LHCN-M2 (cell line): ENCODE results near the gene TCP11. TPM values are rescaled to one million over a fixed set of nuclear protein-coding genes. Genes with fewer than 3 reads are reported as not detected.

Experiments
- DNase-seq: peaks from one replicate; pipeline ENCODE4 v3.0.0-alpha.2; 2012; ENCODE audit warnings: low read depth
- total RNA-seq: library from RNA; depleted of rRNA; stranded (reverse); fragments of >200 nt; gene quantifications from 2 replicates; pipeline ENCODE4 v1.2.3, GENCODE V29; 2014

TCP11 gene
- total RNA-seq, 1 experiment from 2014 or later, result 0.23 TPM

GRCh38 chr6:35093783-35094182, 47.4 kb downstream of the TCP11 start:
- no peak for DNase-seq

- DNase-seq, result no peak
Observed at GRCh38 chr6:35093118-35093445, 48.1 kb downstream of the TCP11 start.

GRCh38 chr6:35092362-35093117, 48.6 kb downstream of the TCP11 start:
- peak; percentile 53 for DNase-seq

- DNase-seq, result no peak
Observed at GRCh38 chr6:35091346-35092083, 49.6 kb downstream of the TCP11 start.

DNA sequence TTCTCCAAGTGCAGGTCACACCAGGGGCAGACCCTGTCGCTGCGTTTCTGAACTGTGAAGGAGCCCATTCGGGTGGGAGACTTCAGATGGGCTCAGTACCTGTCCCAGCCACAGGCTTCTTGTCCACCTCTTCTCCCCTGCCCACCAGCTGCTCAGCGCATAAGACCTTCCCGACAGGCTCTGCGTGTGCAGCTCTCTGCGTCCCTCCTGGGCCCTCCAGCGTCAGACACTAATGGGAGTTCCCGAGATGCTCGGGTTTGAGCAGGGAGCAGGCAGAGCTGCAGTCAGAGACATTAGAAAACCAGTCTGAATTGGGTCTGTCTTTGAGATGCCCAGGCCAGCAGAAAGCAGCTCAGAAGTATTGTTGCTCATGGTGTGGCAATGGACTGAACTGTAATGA, 50.4 kb downstream of the TCP11 start:
- DNase-seq, result no peak

GRCh38 chr6:35089935-35090505, 51.1 kb downstream of the TCP11 start:
- DNase-seq, result peak; percentile 53

GRCh38 chr6:35089216-35089934, 51.8 kb downstream of the TCP11 start:
- DNase-seq, result no peak

DNA sequence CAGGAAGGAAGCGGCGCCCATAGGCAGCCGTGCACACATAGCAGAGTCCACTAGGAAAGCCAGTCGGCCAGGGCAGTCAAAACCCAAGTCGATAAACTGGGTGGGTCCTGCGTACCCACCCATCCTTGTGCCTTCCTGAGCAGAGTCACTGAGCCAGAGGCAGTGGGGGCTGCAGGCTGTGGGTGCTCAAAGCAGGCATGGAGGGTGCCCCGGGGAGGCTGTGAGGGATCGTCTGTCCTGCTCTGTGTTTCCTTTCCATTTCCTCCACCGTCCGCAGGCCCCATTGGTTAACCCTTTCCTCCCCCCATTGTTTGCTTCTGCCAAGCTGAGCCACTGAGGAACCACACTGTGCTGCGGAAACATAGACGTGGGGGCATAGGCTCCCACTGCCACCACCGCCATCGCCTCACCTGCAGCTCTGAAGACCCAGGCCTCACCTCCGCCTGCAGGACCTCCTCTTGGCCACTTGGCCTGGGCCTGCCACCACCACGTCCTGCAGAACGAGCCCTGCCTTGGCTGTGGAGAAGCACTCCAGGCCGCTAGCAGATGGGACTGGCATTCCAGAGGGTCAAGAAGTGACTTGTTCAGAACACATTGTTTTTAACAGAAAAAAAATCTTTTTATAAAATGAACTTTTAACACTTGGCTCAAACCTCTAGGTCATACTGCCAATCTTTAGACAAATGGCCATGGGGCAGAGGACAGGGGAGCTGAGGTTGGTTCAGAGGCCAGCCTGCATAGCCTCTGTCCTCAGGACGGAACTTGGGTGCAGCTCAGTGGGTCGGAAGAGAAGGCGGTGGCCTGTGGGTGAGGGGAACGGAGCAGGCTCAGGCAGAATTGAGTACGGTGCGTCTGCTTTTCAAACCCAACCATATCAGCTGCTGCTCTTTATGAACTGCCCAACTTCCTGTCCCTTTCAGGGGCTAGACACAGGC, 52.6 kb downstream of the TCP11 start:
- DNase-seq, result no peak

DNA sequence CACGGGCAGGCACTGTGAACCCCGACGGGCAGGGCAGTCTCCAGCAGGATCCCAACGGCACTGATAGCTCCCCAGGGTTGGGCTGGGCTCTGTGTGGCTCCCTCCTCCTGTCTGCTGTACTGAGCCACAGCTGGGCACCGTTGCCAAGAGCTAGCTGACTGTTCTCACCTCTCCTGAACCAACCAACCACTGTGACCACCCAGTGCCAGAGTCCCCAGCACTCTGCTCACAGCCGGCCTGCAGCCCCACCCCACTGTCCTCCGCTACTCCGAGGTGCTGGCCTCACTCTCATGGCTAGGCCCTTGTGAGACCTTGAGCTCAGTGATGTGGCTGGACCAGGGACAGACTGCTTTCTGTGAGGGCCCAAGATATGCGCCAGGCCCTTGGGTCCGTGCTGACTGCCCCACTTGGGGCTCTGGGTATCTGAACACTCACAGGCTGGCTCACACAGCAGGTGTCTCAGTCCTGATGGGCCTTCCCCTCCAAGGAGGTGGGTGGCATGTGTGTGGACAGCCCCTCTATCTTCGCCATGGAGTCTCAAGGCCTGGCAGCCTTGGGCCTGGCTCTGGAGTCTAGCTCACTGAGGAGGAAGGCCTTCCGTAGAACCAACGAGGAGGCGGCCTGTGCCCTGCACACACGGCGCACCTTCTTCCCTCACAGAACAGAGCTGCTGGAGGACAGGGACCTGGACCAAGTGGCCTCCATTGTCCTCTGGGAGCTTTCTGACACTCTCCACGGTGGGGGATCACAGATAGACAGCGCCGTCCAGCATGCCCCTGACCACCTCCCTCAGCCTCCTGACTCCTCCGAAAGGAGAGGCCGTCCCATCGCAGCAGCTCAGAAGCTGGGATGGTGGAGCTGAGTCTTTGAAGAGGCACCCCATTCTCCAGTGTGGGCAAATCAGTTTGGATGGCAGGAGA, 53.5 kb downstream of the TCP11 start:
- no peak for DNase-seq

- no peak for DNase-seq
Observed at GRCh38 chr6:35086636-35087360, 54.3 kb downstream of the TCP11 start.

DNA sequence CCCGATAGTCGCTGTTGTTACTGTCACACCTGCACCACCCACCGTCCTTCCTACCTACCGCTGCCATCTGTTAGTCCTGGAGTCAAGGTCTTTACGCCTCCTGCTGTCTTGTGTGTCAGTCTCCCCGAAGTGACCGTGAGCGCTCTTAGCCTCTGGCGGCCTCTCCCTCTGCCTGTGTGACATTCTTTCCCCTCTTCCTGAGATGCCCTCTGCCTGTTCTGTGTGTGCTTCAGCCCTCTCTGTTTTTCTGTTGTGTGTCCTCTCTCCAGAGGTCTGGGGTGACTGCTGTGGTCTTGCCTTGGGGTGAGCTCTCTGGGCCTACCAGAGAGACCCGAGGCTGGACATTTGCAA, 54.9 kb downstream of the TCP11 start:
- no peak for DNase-seq

DNA sequence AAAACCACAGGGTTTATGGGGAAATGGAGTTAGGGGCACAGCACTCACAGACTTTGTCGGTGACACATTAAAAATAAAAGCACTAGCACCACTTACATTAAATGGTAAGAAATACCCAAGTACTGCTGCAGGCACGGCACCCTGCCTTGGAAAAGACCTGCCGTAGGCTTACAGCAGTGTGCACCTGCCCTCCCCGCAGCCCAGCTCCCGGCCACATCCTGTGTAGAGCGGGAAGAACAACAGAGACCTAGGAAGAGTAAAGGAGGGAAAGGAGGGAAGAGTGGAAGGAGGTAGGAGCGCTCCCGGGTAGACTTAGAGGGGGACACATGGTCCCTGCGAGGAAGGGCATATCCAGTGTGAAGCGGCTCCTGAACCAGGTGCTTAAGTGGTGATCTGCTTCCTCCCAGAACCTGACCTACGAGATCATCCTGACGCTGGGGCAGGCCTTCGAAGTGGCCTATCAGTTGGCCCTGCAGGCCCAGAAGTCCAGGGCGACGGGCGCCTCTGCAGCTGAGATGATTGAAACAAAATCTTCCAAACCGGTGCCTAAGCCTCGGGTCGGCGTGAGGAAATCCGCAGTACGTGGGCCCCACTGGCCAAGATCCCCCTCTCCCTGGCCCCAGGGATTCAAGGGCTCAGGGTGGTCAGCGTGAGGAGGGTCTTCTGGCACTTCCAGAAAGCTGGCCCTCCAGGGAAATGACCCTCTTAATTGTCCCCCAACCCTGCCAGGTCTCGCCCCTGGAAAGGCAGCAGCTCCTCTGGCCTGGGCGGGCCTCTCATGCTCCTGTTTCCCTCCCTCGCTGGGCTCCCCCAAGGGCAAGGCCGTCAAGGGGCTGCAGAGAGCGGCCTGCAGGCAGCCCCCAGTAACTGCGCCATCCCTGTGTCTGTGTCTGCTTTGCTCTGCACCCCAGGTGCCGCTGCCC, 55.5 kb downstream of the TCP11 start:
- DNase-seq, result no peak

DNA sequence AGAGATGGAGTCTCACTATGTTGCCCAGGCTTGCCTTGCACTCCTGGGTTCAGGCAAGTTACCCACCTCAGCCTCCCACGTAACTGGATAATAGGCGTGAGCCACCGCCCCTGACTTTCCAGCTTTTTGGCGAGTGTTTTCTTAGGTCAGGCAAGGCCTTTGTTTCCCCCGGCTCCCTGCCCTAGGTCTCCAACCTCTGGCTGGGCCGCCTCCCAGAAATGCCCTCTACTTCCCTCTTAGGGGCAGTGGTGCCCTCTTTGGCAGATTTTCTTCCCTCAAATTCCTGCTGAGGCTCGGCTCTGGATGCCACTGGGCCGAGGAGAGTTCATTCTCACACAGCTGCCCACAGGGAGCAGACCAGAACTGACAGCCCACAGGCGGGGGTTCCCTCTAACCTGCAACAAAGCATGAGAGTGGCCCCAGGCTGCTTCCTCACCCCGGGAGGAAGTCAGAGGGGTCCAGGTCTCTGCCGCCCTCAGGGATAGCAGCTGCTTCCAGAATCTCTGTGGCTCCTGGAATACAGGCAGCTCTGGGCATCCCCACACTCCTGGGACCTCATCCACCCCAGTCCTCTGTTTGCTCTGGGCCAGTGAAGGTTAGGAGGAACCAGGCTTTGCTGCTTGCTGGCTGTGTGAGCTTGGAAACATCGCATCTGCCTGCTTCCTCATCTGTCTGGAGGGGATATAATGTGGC, 56.5 kb downstream of the TCP11 start:
- DNase-seq, result no peak

DNA sequence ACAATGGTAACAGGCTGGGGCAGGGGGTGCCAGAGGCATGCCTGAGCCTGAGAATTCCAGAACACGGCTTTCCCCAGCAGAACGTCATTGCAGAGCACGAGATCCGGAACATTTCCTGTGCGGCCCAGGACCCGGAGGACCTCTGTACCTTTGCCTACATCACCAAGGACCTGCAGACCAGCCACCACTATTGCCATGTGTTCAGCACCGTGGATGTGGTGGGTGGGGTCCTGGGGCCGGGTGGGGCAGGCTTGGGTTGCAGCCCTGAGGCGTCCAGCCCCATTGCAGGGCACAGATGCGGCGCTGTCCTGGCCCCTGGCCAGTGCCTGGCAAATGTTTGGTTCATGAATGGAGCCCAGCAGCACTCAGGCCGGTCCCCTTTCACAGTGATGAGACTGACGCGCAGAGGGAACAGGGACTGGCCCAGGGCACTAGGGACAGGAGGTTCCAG, 57.1 kb downstream of the TCP11 start:
- DNase-seq, result no peak

DNA sequence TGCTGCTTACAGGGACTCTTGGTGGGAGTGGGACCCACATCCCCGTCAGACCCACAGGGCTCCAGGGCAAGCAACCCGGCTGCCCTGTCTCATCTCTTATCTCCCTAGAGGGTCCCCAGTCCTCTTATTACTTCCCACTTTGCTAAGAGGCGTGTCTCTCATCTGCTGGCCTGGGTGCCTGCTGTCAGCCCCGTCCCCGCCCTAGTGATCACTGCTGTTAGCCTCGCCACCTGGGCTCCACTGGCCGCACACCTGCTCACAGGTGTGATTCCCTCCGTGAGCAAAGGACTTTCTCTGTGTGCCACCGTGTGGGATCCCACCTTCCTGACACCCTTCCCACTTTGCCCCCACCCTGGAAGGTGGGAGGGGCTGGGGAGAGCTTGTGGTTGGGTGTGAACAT, 57.6 kb downstream of the TCP11 start:
- DNase-seq, result no peak

GRCh38 chr6:35082733-35083403, 58.3 kb downstream of the TCP11 start:
- DNase-seq, result no peak
